Measurements from ENCODE around the gene DHRS7C.

DNA sequence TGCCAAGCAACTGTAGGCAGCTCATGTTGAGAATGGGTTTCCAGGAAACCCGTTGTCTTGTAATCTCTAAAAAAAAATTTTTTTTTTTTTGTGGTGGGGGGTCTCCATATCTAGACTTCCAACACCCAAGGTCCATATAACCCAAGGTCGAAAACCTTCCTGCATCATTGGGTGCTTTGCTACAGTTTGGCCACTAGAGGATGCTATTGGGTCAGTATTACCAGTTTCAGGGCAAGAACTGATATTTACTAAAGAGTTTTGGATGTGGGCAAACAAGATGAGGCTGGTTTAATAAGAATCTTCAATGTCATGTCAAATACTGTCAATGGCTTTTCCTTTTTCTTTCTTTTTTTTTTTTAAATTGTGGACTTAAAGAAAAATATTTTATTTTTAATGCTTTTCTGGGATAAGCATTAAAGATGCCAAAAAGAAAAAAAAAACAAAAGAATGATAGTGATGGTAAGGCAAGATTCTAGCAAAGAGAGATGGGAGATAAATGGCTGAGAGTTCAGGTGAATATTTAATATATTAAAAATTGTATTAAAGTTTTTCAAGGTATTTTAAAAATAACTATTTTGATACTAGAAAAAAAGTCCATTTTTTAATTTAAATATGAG is 62.2 kb downstream of the DHRS7C start:
- TF ChIP-seq POLR2AphosphoS5 (IDR thresholded peaks at IDR 0.05; ENCODE audit: insufficient read depth, low read depth, low read length): no peak
- TF ChIP-seq, protein P1, sequence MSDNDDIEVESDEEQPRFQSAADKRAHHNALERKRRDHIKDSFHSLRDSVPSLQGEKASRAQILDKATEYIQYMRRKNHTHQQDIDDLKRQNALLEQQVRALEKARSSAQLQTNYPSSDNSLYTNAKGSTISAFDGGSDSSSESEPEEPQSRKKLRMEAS (IDR thresholded peaks at IDR 0.05; ENCODE audit: insufficient read depth, insufficient read length): no peak
- TF ChIP-seq, protein P2, sequence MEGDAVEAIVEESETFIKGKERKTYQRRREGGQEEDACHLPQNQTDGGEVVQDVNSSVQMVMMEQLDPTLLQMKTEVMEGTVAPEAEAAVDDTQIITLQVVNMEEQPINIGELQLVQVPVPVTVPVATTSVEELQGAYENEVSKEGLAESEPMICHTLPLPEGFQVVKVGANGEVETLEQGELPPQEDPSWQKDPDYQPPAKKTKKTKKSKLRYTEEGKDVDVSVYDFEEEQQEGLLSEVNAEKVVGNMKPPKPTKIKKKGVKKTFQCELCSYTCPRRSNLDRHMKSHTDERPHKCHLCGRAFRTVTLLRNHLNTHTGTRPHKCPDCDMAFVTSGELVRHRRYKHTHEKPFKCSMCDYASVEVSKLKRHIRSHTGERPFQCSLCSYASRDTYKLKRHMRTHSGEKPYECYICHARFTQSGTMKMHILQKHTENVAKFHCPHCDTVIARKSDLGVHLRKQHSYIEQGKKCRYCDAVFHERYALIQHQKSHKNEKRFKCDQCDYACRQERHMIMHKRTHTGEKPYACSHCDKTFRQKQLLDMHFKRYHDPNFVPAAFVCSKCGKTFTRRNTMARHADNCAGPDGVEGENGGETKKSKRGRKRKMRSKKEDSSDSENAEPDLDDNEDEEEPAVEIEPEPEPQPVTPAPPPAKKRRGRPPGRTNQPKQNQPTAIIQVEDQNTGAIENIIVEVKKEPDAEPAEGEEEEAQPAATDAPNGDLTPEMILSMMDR (IDR thresholded peaks at IDR 0.05; ENCODE audit: extremely low read depth in 1 of 2, insufficient read depth in 1 of 2, low read depth in 1 of 2, low read length in 2 of 2): peak; percentile 74 to 85
- no peak for TF ChIP-seq EZH2 (IDR thresholded peaks at IDR 0.05; ENCODE audit: borderline replicate concordance, low read depth, low read length, severe bottlenecking)
- no peak for TF ChIP-seq POLR2A (IDR thresholded peaks at IDR 0.05; ENCODE audit: low read depth, low read length)

All from endothelial cell of umbilical vein (primary cell).